Brain microvascular endothelial cell (primary cell): Measurements from ENCODE around the gene CDK4.

ENCODE experiments used
- DNase-seq: peaks from one replicate; pipeline ENCODE4 v3.0.0-alpha.2; 2020
- H3K27ac ChIP-seq: fragments of 250-450 bp; sonication (Bioruptor Pico); 2 replicates; pipeline ENCODE4 v1.5.1; 2020; ENCODE audit warnings: mild to moderate bottlenecking, moderate library complexity
- H3K27me3 ChIP-seq: fragments of 250-450 bp; sonication (Bioruptor Pico); replicated peaks from 2 replicates; pipeline ENCODE4 v1.5.1; 2020; ENCODE audit warnings: mild to moderate bottlenecking
- H3K36me3 ChIP-seq: fragments of 250-450 bp; sonication (Bioruptor Pico); replicated peaks from 2 replicates; pipeline ENCODE4 v1.5.1; 2020; ENCODE audit warnings: mild to moderate bottlenecking
- H3K4me3 ChIP-seq: 2 replicates; pipeline ENCODE4 v1.5.1; 2011; ENCODE audit warnings: low read depth, mild to moderate bottlenecking, control low read depth, low read length, moderate library complexity
- in situ Hi-C: cut with HindIII; loops from 2 replicates; pipeline ENCODE4 v1.10.0; 2017; ENCODE audit warnings: low sequenced_read_pairs, low pct_ligation_motif_present
- TF ChIP-seq, protein P1 (sequence below): IDR thresholded peaks from 2 replicates; pipeline ENCODE4 v1.5.1; 2011; ENCODE audit warnings: low read depth, mild to moderate bottlenecking, moderate library complexity, low read length, control low read depth, inconsistent platforms; ENCODE audit errors: missing control alignments

Gene CDK4

DNA sequence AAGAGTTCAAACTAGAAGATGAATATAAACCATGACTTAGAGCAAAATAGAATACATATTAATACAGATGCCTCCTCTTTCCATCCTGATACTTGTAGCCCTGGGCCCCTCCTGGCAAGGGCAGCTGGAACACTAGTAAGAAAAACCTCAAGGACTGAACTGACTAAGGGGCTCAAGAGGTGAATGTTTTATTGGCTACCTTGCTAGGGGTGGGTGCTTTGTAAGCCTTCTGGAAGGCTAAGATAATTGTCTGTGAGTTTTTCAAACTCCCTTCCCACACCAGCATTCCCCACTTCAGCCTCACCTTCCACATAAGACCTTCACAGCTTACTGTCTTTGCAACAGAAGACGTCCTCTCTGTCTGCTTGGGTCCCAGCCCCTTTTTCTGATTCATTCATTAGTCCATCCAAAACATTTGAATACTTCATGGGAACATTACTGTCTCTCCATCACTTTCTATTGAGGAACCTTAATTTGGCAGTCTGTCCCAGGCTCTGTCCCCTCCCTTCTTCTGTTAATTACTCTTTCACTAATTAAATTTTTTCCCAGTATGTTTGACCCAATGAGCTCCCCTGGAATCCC, 1.7 kb upstream of the CDK4 start:
- TF ChIP-seq, protein P1, sequence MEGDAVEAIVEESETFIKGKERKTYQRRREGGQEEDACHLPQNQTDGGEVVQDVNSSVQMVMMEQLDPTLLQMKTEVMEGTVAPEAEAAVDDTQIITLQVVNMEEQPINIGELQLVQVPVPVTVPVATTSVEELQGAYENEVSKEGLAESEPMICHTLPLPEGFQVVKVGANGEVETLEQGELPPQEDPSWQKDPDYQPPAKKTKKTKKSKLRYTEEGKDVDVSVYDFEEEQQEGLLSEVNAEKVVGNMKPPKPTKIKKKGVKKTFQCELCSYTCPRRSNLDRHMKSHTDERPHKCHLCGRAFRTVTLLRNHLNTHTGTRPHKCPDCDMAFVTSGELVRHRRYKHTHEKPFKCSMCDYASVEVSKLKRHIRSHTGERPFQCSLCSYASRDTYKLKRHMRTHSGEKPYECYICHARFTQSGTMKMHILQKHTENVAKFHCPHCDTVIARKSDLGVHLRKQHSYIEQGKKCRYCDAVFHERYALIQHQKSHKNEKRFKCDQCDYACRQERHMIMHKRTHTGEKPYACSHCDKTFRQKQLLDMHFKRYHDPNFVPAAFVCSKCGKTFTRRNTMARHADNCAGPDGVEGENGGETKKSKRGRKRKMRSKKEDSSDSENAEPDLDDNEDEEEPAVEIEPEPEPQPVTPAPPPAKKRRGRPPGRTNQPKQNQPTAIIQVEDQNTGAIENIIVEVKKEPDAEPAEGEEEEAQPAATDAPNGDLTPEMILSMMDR: no peak
- H3K27ac ChIP-seq: no peak overlapping the region
- in situ Hi-C loops: no loop called here
- no peaks in the 10 kb centered on the region for H3K27me3 ChIP-seq
- peaks cover 12% of the 10 kb centered on the region for H3K36me3 ChIP-seq
- no peak for DNase-seq
- H3K4me3 ChIP-seq: no peak overlapping the region

DNA sequence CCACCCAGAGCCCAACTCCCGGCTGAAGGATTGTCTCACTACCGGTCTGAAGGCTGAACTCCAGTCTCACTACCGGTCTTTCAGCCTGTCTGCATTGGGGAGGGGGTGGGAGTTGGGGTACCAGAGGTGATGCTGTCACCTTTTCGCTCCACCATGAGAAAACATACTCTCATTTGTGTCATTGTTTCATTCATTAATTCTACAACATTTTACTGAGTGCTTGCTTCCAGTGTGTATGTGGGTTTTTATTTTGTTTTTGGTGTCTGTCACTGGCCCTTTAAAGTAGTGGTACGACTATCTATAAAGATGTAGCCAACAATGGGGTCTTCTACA, 524 bp upstream of the CDK4 start:
- in situ Hi-C loops: no loop called here
- peaks cover 19% of the 10 kb centered on the region for H3K36me3 ChIP-seq
- H3K4me3 ChIP-seq: peak overlapping the region; percentile 45
- TF ChIP-seq, protein P1: no peak
- no peak for DNase-seq
- H3K27me3 ChIP-seq: no peaks in the 10 kb centered on the region
- peak overlapping the region; percentile 9 for H3K27ac ChIP-seq

DNA sequence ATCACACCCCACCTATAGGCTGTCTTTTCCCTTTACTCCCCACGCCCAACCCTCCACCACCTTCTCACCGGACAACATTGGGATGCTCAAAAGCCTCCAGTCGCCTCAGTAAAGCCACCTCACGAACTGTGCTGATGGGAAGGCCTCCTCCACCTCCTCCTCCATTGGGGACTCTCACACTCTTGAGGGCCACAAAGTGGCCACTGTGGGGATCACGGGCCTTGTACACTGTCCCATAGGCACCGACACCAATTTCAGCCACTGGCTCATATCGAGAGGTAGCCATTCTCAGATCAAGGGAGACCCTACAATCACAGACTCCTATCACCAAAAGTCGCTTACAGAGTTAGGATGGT, 700 bp downstream of the CDK4 start:
- Histone ChIP-seq H3K4me3 (peak overlapping the region; percentile 86), H3K27me3 (no peaks in the 10 kb centered on the region), H3K36me3 (peaks cover 28% of the 10 kb centered on the region), H3K27ac (peak overlapping the region; percentile 93)
- TF ChIP-seq, protein P1: no peak
- in situ Hi-C loops: no loop called here
- DNase-seq: no peak

DNA sequence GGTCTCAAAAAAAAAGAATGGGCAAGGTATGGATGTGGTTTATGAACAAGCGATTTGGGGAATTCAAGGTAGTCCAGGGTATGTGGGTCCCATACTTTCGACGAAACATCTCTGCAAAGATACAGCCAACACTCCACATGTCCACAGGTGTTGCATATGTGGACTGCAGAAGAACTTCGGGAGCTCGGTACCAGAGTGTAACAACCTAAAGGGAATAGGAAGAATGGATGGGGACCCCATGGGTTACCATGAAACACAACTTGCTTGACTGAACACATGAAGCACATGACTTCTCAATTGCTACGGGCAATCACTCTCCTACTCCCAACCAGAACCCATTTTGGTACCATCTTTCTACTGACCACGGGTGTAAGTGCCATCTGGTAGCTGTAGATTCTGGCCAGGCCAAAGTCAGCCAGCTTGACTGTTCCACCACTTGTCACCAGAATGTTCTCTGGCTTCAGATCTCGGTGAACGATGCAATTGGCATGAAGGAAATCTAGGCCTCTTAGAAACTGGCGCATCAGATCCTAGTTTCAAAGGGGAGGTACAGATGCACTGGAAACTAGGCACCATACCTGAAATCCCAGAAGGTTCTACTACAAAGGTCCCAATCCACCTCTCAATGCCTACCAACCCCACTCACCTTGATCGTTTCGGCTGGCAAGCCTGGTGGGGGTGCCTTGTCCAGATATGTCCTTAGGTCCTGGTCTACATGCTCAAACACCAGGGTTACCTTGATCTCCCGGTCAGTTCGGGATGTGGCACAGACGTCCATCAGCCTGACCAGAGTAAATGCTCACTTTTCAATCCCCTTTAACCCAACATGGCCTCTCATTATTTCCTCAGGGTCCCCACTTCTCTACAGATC, 1.3 kb downstream of the CDK4 start:
- H3K27me3 ChIP-seq: no peaks in the 10 kb centered on the region
- H3K4me3 ChIP-seq: peak overlapping the region; percentile 86
- TF ChIP-seq, protein P1: no peak
- H3K27ac ChIP-seq: peak overlapping the region; percentile 93
- peaks cover 29% of the 10 kb centered on the region for H3K36me3 ChIP-seq
- in situ Hi-C loops: no loop called here
- DNase-seq: no peak

DNA sequence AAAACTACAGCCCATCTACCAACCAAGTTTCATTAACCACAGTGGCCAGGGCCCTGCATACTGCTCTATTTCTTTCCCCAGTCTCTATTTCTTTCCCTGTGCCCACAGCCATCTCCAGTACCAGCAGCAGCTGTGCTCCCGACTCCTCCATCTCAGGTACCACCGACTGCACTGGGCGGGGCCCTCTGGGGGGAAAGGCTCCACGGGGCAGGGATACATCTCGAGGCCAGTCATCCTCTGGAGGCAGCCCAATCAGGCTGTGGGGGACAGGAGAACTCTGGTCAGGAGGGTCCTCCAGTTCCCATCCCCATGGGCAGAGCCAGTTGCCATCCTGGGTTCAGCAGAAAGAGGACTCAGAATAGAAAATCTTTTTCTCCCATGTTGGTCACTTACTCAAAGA, 3.0 kb downstream of the CDK4 start:
- DNase-seq: no peak
- in situ Hi-C loops: no loop called here
- H3K27ac ChIP-seq: no peak overlapping the region
- TF ChIP-seq, protein P1: no peak
- H3K36me3 ChIP-seq: peaks cover 31% of the 10 kb centered on the region
- H3K27me3 ChIP-seq: no peaks in the 10 kb centered on the region
- no peak overlapping the region for H3K4me3 ChIP-seq

DNA sequence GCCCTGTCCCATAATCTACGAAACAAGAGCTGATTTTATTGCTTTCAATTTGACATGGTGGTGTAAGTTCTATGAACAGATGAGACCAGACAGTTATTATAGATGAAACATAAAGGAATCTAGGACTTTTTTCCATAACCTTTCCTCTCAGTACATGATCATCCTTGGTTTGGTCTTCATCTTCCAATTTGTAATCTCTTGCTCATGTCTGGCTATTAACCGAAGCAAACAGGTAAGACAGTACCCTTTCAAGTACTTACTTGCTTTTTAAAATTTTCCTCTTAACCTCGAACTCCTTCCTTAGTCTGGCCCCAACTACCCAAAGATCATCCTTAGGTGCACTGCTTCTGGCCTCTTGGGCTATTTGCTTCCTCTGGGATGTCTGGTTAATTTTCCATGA, 6.1 kb downstream of the CDK4 start:
- Histone ChIP-seq H3K4me3 (peak overlapping the region; percentile 84), H3K36me3 (peaks cover 31% of the 10 kb centered on the region), H3K27me3 (peaks cover 4% of the 10 kb centered on the region), H3K27ac (no peak overlapping the region)
- DNase-seq: no peak
- TF ChIP-seq, protein P1: no peak
- in situ Hi-C loops: no loop called here
